Spleen (tissue), 11 donors: ENCODE measurements around the gene CHSY3. TPM values are rescaled to one million over a fixed set of nuclear protein-coding genes. Genes with fewer than 3 reads are reported as not detected.

ENCODE experiments used
- DNase-seq: peaks from one replicate; pipeline ENCODE4 v3.0.0-alpha.2; 2020
- H3K27ac ChIP-seq, 8 donors: fragments of 200-600 bp; sonication (generic) in 7 of 8; 1 replicate in 4 of 8; 2 replicates in 4 of 8; pipeline versions ENCODE4 v1.5.0 to v1.8.0; 2016 to 2021; ENCODE audit warnings: inconsistent platforms in 4 of 8, mild to moderate bottlenecking in 4 of 8, moderate library complexity in 1 of 8
- H3K27me3 ChIP-seq, 7 donors: fragments of 200-600 bp; sonication (generic) in 6 of 7; replicated peaks in 1 of 7; 1 replicate in 4 of 7; 2 replicates in 3 of 7; pipeline versions ENCODE4 v1.5.0 to v1.8.0; 2016 to 2021; ENCODE audit warnings: inconsistent platforms in 3 of 7, mild to moderate bottlenecking in 1 of 7
- H3K36me3 ChIP-seq, 6 donors: fragments of 200-600 bp; sonication (generic) in 5 of 6; 1 replicate in 4 of 6; 2 replicates in 2 of 6; pipeline versions ENCODE4 v1.5.0 to v1.8.0; 2016 to 2021; ENCODE audit warnings: inconsistent platforms in 2 of 6
- H3K4me1 ChIP-seq, 6 donors: fragments of 200-600 bp; sonication (generic) in 5 of 6; 1 replicate in 3 of 6; 2 replicates in 3 of 6; pipeline versions ENCODE4 v1.5.0 to v1.8.0; 2016 to 2021; ENCODE audit warnings: inconsistent platforms in 3 of 6
- H3K4me3 ChIP-seq, 8 donors: fragments of 200-600 bp; sonication (generic) in 7 of 8; 1 replicate in 4 of 8; 2 replicates in 4 of 8; pipeline versions ENCODE4 v1.5.0 to v1.8.0; 2016 to 2021; ENCODE audit warnings: inconsistent platforms in 4 of 8, mild to moderate bottlenecking in 4 of 8, moderate library complexity in 2 of 8
- H3K9me3 ChIP-seq, 8 donors: fragments of 200-600 bp; sonication (generic) in 7 of 8; 1 replicate in 4 of 8; 2 replicates in 4 of 8; pipeline versions ENCODE4 v1.5.0 to v1.8.0; 2016 to 2021; ENCODE audit warnings: inconsistent platforms in 4 of 8
- POLR2A ChIP-seq, 3 donors: fragments of 450-650 bp; IDR thresholded peaks; one replicate each; pipeline ENCODE4 v1.5.1; 2017; ENCODE audit warnings: antibody characterized with exemption in 3 of 3, mild to moderate bottlenecking in 1 of 3
- POLR2AphosphoS5 ChIP-seq, 3 donors: sonication (generic); formaldehyde crosslinking; IDR thresholded peaks; one replicate each; pipeline ENCODE4 v1.5.1; 2017; ENCODE audit warnings: antibody characterized with exemption in 3 of 3
- WGBS, 5 donors: extraction: QIAGEN DNeasy Blood & Tissue Kit in 3 of 5; methylation state at CpG; one replicate each; pipeline versions ENCODE4 v1.1.5 to v1.1.7; 2013 to 2018; 5-methylcytosine and 5-hydroxymethylcytosine counted together
- intact Hi-C: fragments of 100-400 bp; cut with DNase I; formaldehyde crosslinking; loops from one replicate; pipeline ENCODE4 v1.15.0; 2023; ENCODE audit warnings: low total_unique reads
- polyA plus RNA-seq, 3 donors: library from polyadenylated mRNA; stranded (reverse); fragments of 200-250 nt; gene quantifications; one replicate each; pipeline ENCODE4 v1.2.1, GENCODE V29; 2013
- total RNA-seq, 7 donors: library from RNA; depleted of rRNA in 3 of 7; stranded (reverse); fragments of >200 nt in 3 of 7; fragmentation: NEBNext Ultra II Directional in 4 of 7; extraction: Animal tissue kit (Norgen Biotek cat#: 25700) in 4 of 7; gene quantifications; one replicate each; pipeline versions ENCODE4 v1.1.0 to v1.2.1, GENCODE V29; 2016 to 2021
- TF ChIP-seq, protein P1 (sequence below), 11 experiments: fragments of 200-600 bp in 7 of 11; fragments of 450-650 bp in 4 of 11; sonication (generic) in 4 of 11; IDR thresholded peaks in 8 of 11; conservative IDR thresholded peaks in 3 of 11; 1 replicate in 7 of 11; 2 replicates in 4 of 11; pipeline versions ENCODE4 v1.4.0 to v1.8.0; 2016 to 2021; ENCODE audit warnings: antibody characterized with exemption in 11 of 11, inconsistent platforms in 4 of 11, mild to moderate bottlenecking in 1 of 11
- donor health status: healthy with polysubstance abuse.
- donor health status: DM: no; HTN: no; CAD: no; lungs with moderate emphysema.
- donor health status: DM: no; HTN: no; CAD: no.
- donor health status: Bipolar disorder and iron deficiency.
- donor health status: healthy.
- donor health status: DM: no; HTN: no; CAD: no.
- donor health status: DM: yes; HTN: yes; CAD: no.

The CHSY3 gene
- total and polyA plus RNA-seq, 10 donors: 0.07 to 3.0 (median 1.5) TPM

DNA sequence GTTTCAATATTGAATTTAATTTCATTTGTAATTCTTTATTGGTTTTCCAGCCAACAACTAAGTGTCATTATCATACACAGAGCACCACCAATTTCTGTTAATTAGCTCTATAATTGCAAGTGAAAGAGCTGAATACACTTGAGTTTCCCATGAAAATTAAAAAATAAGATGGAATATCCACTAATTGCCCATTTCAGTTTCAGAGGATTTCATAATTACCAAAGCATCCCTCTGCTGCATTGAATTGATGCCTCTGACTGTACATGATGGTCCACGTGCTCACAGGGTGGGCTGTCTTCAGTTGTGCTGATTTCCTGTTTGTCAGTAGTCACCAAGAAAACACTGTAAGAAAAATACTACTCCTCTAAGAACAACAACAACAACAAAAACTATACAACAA lies 163.8 kb downstream of the CHSY3 start:
- no peak for TF ChIP-seq POLR2AphosphoS5 (IDR thresholded peaks at IDR 0.05)
- no peak for TF ChIP-seq POLR2A (IDR thresholded peaks at IDR 0.05)
- TF ChIP-seq, protein P1, sequence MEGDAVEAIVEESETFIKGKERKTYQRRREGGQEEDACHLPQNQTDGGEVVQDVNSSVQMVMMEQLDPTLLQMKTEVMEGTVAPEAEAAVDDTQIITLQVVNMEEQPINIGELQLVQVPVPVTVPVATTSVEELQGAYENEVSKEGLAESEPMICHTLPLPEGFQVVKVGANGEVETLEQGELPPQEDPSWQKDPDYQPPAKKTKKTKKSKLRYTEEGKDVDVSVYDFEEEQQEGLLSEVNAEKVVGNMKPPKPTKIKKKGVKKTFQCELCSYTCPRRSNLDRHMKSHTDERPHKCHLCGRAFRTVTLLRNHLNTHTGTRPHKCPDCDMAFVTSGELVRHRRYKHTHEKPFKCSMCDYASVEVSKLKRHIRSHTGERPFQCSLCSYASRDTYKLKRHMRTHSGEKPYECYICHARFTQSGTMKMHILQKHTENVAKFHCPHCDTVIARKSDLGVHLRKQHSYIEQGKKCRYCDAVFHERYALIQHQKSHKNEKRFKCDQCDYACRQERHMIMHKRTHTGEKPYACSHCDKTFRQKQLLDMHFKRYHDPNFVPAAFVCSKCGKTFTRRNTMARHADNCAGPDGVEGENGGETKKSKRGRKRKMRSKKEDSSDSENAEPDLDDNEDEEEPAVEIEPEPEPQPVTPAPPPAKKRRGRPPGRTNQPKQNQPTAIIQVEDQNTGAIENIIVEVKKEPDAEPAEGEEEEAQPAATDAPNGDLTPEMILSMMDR (IDR thresholded peaks at IDR 0.05 in 8 of 11, conservative IDR thresholded peaks at IDR 0.05 in 3 of 11): no peak
- Histone ChIP-seq H3K9me3 (no peaks in the 10 kb centered on the region), H3K27ac (no peak overlapping the region), H3K36me3 (no peaks in the 10 kb centered on the region), H3K4me3 (no peak overlapping the region), H3K27me3 (no peaks in the 10 kb centered on the region), H3K4me1 (no peaks in the 10 kb centered on the region)
- intact Hi-C loops: no loop called here
- no peak for DNase-seq
- 55 to 83% (median 74%) methylated on average over 1 of the region's 1 CpG for WGBS, 5 donors

DNA sequence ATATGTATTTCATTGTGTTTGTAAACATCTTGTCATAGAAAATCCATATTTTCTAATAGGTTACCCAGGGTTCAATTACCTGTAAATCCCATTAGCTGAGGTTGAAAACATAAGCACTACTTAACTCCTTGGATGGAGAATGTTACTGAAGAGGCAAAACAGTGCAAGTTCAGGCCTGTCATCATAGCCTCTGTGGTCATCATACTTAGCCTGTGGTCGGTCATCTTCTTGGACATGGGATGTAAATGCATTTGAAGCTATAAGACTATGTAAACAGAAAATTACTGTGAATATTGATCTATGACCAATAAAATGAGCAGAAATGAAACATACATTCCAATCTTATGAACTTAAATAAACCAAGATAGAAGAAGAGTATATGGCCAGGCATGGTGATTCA lies 164.7 kb downstream of the CHSY3 start:
- no peaks in the 10 kb centered on the region for H3K9me3 ChIP-seq
- H3K27ac ChIP-seq: no peak overlapping the region
- no peaks in the 10 kb centered on the region for H3K36me3 ChIP-seq
- no peak for TF ChIP-seq POLR2AphosphoS5 (IDR thresholded peaks at IDR 0.05)
- TF ChIP-seq, protein P1 (IDR thresholded peaks at IDR 0.05 in 8 of 11, conservative IDR thresholded peaks at IDR 0.05 in 3 of 11): no peak
- TF ChIP-seq POLR2A (IDR thresholded peaks at IDR 0.05): no peak
- H3K27me3 ChIP-seq: no peaks in the 10 kb centered on the region
- no peaks in the 10 kb centered on the region for H3K4me1 ChIP-seq
- H3K4me3 ChIP-seq: no peak overlapping the region
- intact Hi-C loops: no loop called here
- no peak for DNase-seq
- WGBS, 5 donors: 80 to 87% (median 83%) methylated on average over 1 of the region's 1 CpG

DNA sequence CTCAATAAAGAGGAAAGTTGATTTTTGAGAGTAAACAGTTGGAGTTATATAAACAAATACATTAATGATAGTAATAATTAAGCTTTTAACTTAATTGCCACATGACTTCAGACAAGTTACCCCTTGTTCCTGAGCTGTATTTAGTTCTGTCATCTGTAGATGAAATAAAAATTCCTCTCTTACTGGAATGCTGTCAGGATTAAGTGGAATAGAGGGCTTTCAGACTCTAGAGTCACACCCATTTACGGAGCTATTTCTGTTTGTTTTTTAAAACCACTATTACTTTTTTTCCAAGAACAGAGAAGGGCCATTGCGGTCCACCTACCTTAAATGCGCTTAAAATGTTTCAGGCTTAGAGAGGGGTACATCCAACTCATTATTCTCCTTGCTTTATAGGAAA lies 170.6 kb downstream of the CHSY3 start:
- H3K36me3 ChIP-seq: no peaks in the 10 kb centered on the region
- no peaks in the 10 kb centered on the region for H3K4me1 ChIP-seq
- H3K27ac ChIP-seq: no peak overlapping the region
- H3K9me3 ChIP-seq: no peaks in the 10 kb centered on the region
- H3K4me3 ChIP-seq: no peak overlapping the region
- TF ChIP-seq, protein P1 (IDR thresholded peaks at IDR 0.05 in 8 of 11, conservative IDR thresholded peaks at IDR 0.05 in 3 of 11): no peak
- TF ChIP-seq POLR2A (IDR thresholded peaks at IDR 0.05): no peak
- TF ChIP-seq POLR2AphosphoS5 (IDR thresholded peaks at IDR 0.05): no peak
- intact Hi-C loops: no loop called here
- H3K27me3 ChIP-seq: no peaks in the 10 kb centered on the region
- no peak for DNase-seq
- WGBS, 5 donors: 81 to 92% (median 86%) methylated on average over 3 of the region's 3 CpGs

DNA sequence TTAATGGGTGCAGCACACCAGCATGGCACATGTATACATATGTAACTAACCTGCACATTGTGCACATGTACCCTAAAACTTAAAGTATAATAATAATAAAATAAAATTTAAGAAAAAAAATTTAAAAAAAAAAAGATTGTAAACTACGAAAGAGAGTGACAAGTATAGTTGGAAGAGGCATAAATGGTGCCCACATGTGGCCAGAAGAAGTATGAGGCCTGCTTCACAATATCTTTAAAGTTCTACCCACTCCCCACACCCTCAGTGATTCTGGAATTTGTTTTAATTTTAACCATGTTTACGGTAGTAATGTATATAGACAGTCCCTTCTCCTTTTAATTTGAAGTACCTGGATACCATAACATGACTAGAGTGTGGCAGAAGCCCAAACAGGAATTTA lies 172.7 kb downstream of the CHSY3 start:
- H3K27me3 ChIP-seq: no peaks in the 10 kb centered on the region
- WGBS, 5 donors: 82 to 88% (median 86%) methylated on average over 2 of the region's 2 CpGs
- H3K27ac ChIP-seq: no peak overlapping the region
- no peaks in the 10 kb centered on the region for H3K9me3 ChIP-seq
- no peaks in the 10 kb centered on the region for H3K36me3 ChIP-seq
- no peak for DNase-seq
- H3K4me3 ChIP-seq: no peak overlapping the region
- intact Hi-C loops: no loop called here
- H3K4me1 ChIP-seq: no peaks in the 10 kb centered on the region
- TF ChIP-seq POLR2A (IDR thresholded peaks at IDR 0.05): no peak
- no peak for TF ChIP-seq POLR2AphosphoS5 (IDR thresholded peaks at IDR 0.05)
- TF ChIP-seq, protein P1 (IDR thresholded peaks at IDR 0.05 in 8 of 11, conservative IDR thresholded peaks at IDR 0.05 in 3 of 11): no peak
